Liver (tissue), 9 donors: ENCODE measurements around the gene RAB23. TPM values are rescaled to one million over a fixed set of nuclear protein-coding genes. Genes with fewer than 3 reads are reported as not detected.

Experiments used
- DNase-seq: peaks from one replicate; pipeline ENCODE4 v3.0.0-alpha.2; 2017; ENCODE audit warnings: low spot score
- H3K27ac ChIP-seq, 2 donors: one replicate each; pipeline ENCODE4 v1.7.0; 2013; ENCODE audit warnings: inconsistent platforms in 2 of 2, low read length in 2 of 2, control low read depth in 1 of 2, low read depth in 1 of 2, mild to moderate bottlenecking in 1 of 2
- H3K27me3 ChIP-seq, 4 donors: one replicate each; pipeline versions ENCODE4 v1.6.1 to v1.7.0; 2013; ENCODE audit warnings: low read length in 3 of 4, inconsistent platforms in 1 of 4, mild to moderate bottlenecking in 1 of 4, moderate library complexity in 1 of 4; ENCODE audit not compliant: control insufficient read depth in 4 of 4, insufficient read depth in 4 of 4
- H3K36me3 ChIP-seq, 4 donors: one replicate each; pipeline versions ENCODE4 v1.6.1 to v1.7.0; 2013; ENCODE audit warnings: low read length in 3 of 4, mild to moderate bottlenecking in 3 of 4, low read depth in 1 of 4, moderate library complexity in 1 of 4; ENCODE audit not compliant: control insufficient read depth in 4 of 4, insufficient read depth in 3 of 4
- H3K4me1 ChIP-seq, 4 donors: one replicate each; pipeline versions ENCODE4 v1.6.1 to v1.7.0; 2013; ENCODE audit warnings: low read length in 3 of 4, mild to moderate bottlenecking in 3 of 4, moderate library complexity in 1 of 4; ENCODE audit not compliant: control insufficient read depth in 4 of 4, insufficient read depth in 4 of 4
- H3K4me3 ChIP-seq, 3 donors: one replicate each; pipeline versions ENCODE4 v1.6.1 to v1.7.0; 2013; ENCODE audit warnings: low read length in 3 of 3, control low read depth in 1 of 3, low read depth in 1 of 3, mild to moderate bottlenecking in 1 of 3
- H3K9ac ChIP-seq, 2 donors: one replicate each; pipeline ENCODE4 v1.7.0; 2013; ENCODE audit warnings: low read length in 2 of 2, mild to moderate bottlenecking in 2 of 2, moderate library complexity in 2 of 2, control low read depth in 1 of 2, low read depth in 1 of 2
- H3K9me3 ChIP-seq, 4 donors: one replicate each; pipeline versions ENCODE4 v1.6.1 to v1.7.0; 2013; ENCODE audit warnings: low read length in 3 of 4; ENCODE audit not compliant: control insufficient read depth in 4 of 4
- ATF3 ChIP-seq: IDR thresholded peaks from 2 replicates; pipeline ENCODE4 v1.6.1; 2016; ENCODE audit warnings: antibody characterized with exemption
- EGR1 ChIP-seq, 2 donors: IDR thresholded peaks; 2 replicates each; pipeline ENCODE4 v1.6.1; 2016 to 2018; ENCODE audit warnings: antibody characterized with exemption in 2 of 2, low read depth in 2 of 2
- FOXA1 ChIP-seq: IDR thresholded peaks from 2 replicates; pipeline ENCODE4 v1.6.1; 2016; ENCODE audit warnings: antibody characterized with exemption
- FOXA2 ChIP-seq: IDR thresholded peaks from 2 replicates; pipeline ENCODE4 v1.6.1; 2016; ENCODE audit warnings: antibody characterized with exemption
- GABPA ChIP-seq, 2 donors: IDR thresholded peaks in 1 of 2; conservative IDR thresholded peaks in 1 of 2; 2 replicates each; pipeline ENCODE4 v1.6.1; 2016; ENCODE audit warnings: antibody characterized with exemption in 2 of 2, mild to moderate bottlenecking in 1 of 2, moderate library complexity in 1 of 2
- HNF4G ChIP-seq: IDR thresholded peaks from 2 replicates; pipeline ENCODE4 v1.6.1; 2016; ENCODE audit warnings: antibody characterized with exemption
- JUND ChIP-seq, 2 donors: IDR thresholded peaks; 2 replicates each; pipeline ENCODE4 v1.6.1; 2016; ENCODE audit warnings: antibody characterized with exemption in 2 of 2
- MAX ChIP-seq: IDR thresholded peaks from 2 replicates; pipeline ENCODE4 v1.6.1; 2016; ENCODE audit warnings: antibody characterized with exemption
- NR2F2 ChIP-seq: IDR thresholded peaks from 2 replicates; pipeline ENCODE4 v1.6.1; 2016; ENCODE audit warnings: antibody characterized with exemption
- RAD21 ChIP-seq, 2 donors: IDR thresholded peaks; 2 replicates each; pipeline ENCODE4 v1.6.1; 2016; ENCODE audit warnings: antibody characterized with exemption in 2 of 2, mild to moderate bottlenecking in 2 of 2
- REST ChIP-seq: IDR thresholded peaks from 2 replicates; pipeline ENCODE4 v1.6.1; 2016; ENCODE audit warnings: antibody characterized with exemption, mild to moderate bottlenecking
- RXRA ChIP-seq, 2 donors: IDR thresholded peaks; 2 replicates each; pipeline ENCODE4 v1.6.1; 2017 to 2018; ENCODE audit warnings: antibody characterized with exemption in 2 of 2, mild to moderate bottlenecking in 1 of 2
- SP1 ChIP-seq: IDR thresholded peaks from 2 replicates; pipeline ENCODE4 v1.6.1; 2018; ENCODE audit warnings: antibody characterized with exemption, mild to moderate bottlenecking
- TAF1 ChIP-seq: conservative IDR thresholded peaks from 2 replicates; pipeline ENCODE4 v1.6.1; 2016; ENCODE audit warnings: antibody characterized with exemption, mild to moderate bottlenecking
- YY1 ChIP-seq: IDR thresholded peaks from 2 replicates; pipeline ENCODE4 v1.6.1; 2016; ENCODE audit warnings: antibody characterized with exemption, mild to moderate bottlenecking
- WGBS: extraction: QIAGEN DNeasy Blood & Tissue Kit; methylation state at CpG from one replicate; pipeline ENCODE4 v1.1.7; 2013; 5-methylcytosine and 5-hydroxymethylcytosine counted together
- polyA plus RNA-seq, 2 donors: library from polyadenylated mRNA; stranded (reverse) in 1 of 2; unstranded in 1 of 2; fragments of 200-250 nt in 1 of 2; fragments of >200 nt in 1 of 2; fragmentation: Nextera tagmentation in 1 of 2; extraction: Ambion mirVana in 1 of 2; gene quantifications; one replicate each; pipeline versions ENCODE4 v1.2.1 to v1.2.3, GENCODE V29; 2013 to 2015
- total RNA-seq, 2 donors: library from RNA; depleted of rRNA; stranded (reverse); fragments of >200 nt; gene quantifications; one replicate each; pipeline ENCODE4 v1.2.3, GENCODE V29; 2014
- TF ChIP-seq, protein P1 (sequence below): IDR thresholded peaks from 2 replicates; pipeline ENCODE4 v1.6.1; 2016; ENCODE audit warnings: antibody characterized with exemption
- TF ChIP-seq, protein P2 (sequence below): fragments of 150-350 bp; IDR thresholded peaks from 2 replicates; pipeline ENCODE4 v1.5.1; 2017; ENCODE audit warnings: improper control_type of control experiment, low read depth, low read length; ENCODE audit not compliant: missing input control
- donor health status: healthy.
- donor health status: healthy.
- donor health status: healthy.
- donor health status: healthy.
- donor health status: healthy.

RAB23 gene
- total and polyA plus RNA-seq, 4 donors, result 0.60 to 4.3 (median 2.4) TPM

- TF ChIP-seq MAX (no peak), RAD21 (IDR thresholded peaks at IDR 0.05) (no peak), TAF1 (no peak), EGR1 (IDR thresholded peaks at IDR 0.05; ENCODE audit: low read depth in 2 of 2) (no peak), FOXA2 (no peak), FOXA1 (no peak), RXRA (IDR thresholded peaks at IDR 0.05) (no peak), GABPA (IDR thresholded peaks at IDR 0.05 in 1 of 2, conservative IDR thresholded peaks at IDR 0.05 in 1 of 2) (no peak), ATF3 (no peak), REST (no peak)
- TF ChIP-seq, protein P1, sequence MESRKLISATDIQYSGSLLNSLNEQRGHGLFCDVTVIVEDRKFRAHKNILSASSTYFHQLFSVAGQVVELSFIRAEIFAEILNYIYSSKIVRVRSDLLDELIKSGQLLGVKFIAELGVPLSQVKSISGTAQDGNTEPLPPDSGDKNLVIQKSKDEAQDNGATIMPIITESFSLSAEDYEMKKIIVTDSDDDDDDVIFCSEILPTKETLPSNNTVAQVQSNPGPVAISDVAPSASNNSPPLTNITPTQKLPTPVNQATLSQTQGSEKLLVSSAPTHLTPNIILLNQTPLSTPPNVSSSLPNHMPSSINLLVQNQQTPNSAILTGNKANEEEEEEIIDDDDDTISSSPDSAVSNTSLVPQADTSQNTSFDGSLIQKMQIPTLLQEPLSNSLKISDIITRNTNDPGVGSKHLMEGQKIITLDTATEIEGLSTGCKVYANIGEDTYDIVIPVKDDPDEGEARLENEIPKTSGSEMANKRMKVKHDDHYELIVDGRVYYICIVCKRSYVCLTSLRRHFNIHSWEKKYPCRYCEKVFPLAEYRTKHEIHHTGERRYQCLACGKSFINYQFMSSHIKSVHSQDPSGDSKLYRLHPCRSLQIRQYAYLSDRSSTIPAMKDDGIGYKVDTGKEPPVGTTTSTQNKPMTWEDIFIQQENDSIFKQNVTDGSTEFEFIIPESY, result no peak
- TF ChIP-seq, protein P2, sequence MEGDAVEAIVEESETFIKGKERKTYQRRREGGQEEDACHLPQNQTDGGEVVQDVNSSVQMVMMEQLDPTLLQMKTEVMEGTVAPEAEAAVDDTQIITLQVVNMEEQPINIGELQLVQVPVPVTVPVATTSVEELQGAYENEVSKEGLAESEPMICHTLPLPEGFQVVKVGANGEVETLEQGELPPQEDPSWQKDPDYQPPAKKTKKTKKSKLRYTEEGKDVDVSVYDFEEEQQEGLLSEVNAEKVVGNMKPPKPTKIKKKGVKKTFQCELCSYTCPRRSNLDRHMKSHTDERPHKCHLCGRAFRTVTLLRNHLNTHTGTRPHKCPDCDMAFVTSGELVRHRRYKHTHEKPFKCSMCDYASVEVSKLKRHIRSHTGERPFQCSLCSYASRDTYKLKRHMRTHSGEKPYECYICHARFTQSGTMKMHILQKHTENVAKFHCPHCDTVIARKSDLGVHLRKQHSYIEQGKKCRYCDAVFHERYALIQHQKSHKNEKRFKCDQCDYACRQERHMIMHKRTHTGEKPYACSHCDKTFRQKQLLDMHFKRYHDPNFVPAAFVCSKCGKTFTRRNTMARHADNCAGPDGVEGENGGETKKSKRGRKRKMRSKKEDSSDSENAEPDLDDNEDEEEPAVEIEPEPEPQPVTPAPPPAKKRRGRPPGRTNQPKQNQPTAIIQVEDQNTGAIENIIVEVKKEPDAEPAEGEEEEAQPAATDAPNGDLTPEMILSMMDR, result no peak
- Histone ChIP-seq H3K4me3 (no peak overlapping the region), H3K27me3 (no peaks in the 10 kb centered on the region), H3K27ac (no peak overlapping the region), H3K36me3 (no peaks in the 10 kb centered on the region), H3K9ac (no peak overlapping the region), H3K4me1 (no peaks in the 10 kb centered on the region), H3K9me3 (no peaks in the 10 kb centered on the region)
- WGBS, result 79% methylated on average over 6 of the region's 6 CpGs
- no peak for DNase-seq
Measured at GRCh38 chr6:57198926-57199636, 23.0 kb downstream of the RAB23 start.

DNA sequence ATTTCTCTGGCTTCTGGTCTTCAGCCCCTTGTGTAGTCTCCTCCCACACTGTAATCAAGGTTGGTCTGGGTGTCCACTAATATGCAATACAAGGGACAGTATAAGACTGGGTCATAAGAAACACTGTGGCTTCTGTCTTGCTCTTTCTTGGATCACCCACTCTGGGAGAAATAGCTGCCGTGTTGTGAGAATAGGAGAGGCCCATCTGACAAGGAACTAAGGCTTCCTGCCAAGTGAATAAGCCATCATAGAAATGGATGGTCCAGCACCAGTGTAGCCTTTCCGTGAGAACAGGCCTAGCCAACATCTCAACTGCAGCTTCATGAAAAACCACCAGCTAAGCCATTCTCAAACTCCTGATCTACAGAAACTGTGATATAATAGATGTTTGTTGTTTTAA lies 26.6 kb downstream of the RAB23 start:
- Histone ChIP-seq H3K4me1 (no peaks in the 10 kb centered on the region), H3K4me3 (no peak overlapping the region), H3K27ac (no peak overlapping the region), H3K9me3 (no peaks in the 10 kb centered on the region), H3K27me3 (no peaks in the 10 kb centered on the region), H3K36me3 (no peaks in the 10 kb centered on the region), H3K9ac (no peak overlapping the region)
- DNase-seq, result no peak
- 90% methylated on average over 2 of the region's 2 CpGs for whole genome bisulfite sequencing
- no peak for TF ChIP-seq JUND (IDR thresholded peaks at IDR 0.05)
- no peak for TF ChIP-seq HNF4G
- TF ChIP-seq NR2F2, result no peak
- TF ChIP-seq, protein P1, result no peak
- no peak for TF ChIP-seq YY1
- no peak for TF ChIP-seq RAD21 (IDR thresholded peaks at IDR 0.05)
- no peak for TF ChIP-seq SP1
- TF ChIP-seq ATF3, result no peak
- no peak for TF ChIP-seq MAX
- TF ChIP-seq, protein P2, result no peak
- no peak for TF ChIP-seq FOXA2
- no peak for TF ChIP-seq FOXA1
- TF ChIP-seq TAF1, result no peak
- TF ChIP-seq EGR1 (IDR thresholded peaks at IDR 0.05; ENCODE audit: low read depth in 2 of 2), result no peak
